Measurements from ENCODE around the gene ANK3. TPM values are rescaled to one million over a fixed set of nuclear protein-coding genes. Genes with fewer than 3 reads are reported as not detected.
A peak's percentile ranks its signal among the peaks of the same experiment; 100 is the strongest.

Gene ANK3
- polyA plus RNA-seq, 3 donors: not detected

DNA sequence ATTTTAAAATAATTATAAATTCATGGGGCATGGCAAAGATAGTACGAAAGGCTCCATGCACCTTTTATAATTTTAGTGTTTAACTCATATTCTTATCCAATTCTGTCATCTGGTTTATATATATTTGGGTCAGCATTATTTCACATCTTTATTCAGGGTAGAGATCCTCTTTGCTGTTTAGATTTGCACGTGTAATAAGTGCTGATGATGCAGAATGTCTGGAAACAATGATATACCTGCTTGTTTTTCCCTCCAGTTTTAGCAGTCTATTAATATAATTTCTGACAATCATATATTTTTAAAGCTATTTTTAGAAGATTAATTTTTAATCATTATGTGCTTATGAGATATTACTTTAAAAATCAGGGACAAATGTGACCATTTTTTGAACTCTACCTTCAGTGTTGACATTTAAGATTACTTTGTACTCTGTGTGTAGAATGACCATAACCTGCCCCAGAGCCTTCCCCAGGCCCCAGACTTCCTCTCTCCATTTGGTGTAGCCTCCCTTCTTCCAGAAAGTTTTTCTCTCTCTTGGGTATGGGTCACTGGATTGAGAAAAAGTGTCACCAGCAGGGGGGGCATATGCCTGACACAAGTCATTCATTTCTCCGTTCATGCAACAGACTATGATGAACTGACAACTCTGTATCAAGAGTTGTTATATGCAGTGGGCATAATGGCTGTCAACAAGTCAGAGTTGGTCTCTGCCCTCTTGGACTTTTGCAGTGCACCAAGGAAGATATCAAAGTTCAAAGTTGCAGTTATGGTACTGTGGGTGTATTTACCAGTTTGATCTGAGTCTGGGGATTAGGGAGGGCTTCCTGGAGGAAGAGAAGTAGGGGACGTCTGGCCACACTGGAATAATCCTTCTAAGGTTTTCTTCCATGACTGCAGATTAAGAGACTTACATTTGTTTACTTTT, 290.7 kb downstream of the ANK3 start:
- Histone ChIP-seq H3K4me3 (replicated peaks in 1 of 3; ENCODE audit: low read depth in 2 of 3, low read length in 3 of 3) (no peak overlapping the region), H3K4me2 (replicated peaks; ENCODE audit: extremely low read depth, low read length, poor library complexity, severe bottlenecking) (no peak overlapping the region), H3K79me2 (ENCODE audit: insufficient read depth, low read length) (no peaks in the 10 kb centered on the region), H3K9ac (ENCODE audit: insufficient read depth, low read length, poor library complexity, severe bottlenecking) (no peak overlapping the region), H2AFZ (ENCODE audit: insufficient read depth, low read depth, low read length, poor library complexity, severe bottlenecking) (peak overlapping the region; percentile 17), H3K9me3 (replicated peaks in 1 of 2; ENCODE audit: control insufficient read depth in 1 of 2, insufficient read depth in 1 of 2, low read length in 2 of 2) (no peaks in the 10 kb centered on the region), H3K27me3 (ENCODE audit: control insufficient read depth in 2 of 2, insufficient read depth in 2 of 2, low read length in 2 of 2) (no peaks in the 10 kb centered on the region), H3K36me3 (replicated peaks in 1 of 2; ENCODE audit: control insufficient read depth in 1 of 2, insufficient read depth in 2 of 2, low read length in 2 of 2) (no peaks in the 10 kb centered on the region), H3K27ac (ENCODE audit: low read depth in 1 of 2, low read length in 2 of 2) (no peak overlapping the region), H3K4me1 (ENCODE audit: control insufficient read depth in 1 of 2, insufficient read depth in 2 of 2, low read length in 2 of 2) (no peaks in the 10 kb centered on the region), H4K20me1 (ENCODE audit: insufficient read depth, low read length) (no peaks in the 10 kb centered on the region)
- intact Hi-C loops (cut with micrococcal nuclease): loop anchor here (10.0 kb wide), 2 partner anchors 336 to 546 kb away; no protein-coding TSS in a partner anchor
- peaks cover 0 to 2% (median 0%) of the 10 kb centered on the region in 3 donors for H3K27me3 Mint-ChIP-seq (ENCODE audit: low read depth in 3 of 3)
- no peak overlapping the region for H3K27ac Mint-ChIP-seq
- no peaks in the 10 kb centered on the region for H3K36me3 Mint-ChIP-seq
- no peaks in the 10 kb centered on the region for H3K9me3 Mint-ChIP-seq
- H3K4me1 Mint-ChIP-seq: no peaks in the 10 kb centered on the region
- TF ChIP-seq, protein P1, sequence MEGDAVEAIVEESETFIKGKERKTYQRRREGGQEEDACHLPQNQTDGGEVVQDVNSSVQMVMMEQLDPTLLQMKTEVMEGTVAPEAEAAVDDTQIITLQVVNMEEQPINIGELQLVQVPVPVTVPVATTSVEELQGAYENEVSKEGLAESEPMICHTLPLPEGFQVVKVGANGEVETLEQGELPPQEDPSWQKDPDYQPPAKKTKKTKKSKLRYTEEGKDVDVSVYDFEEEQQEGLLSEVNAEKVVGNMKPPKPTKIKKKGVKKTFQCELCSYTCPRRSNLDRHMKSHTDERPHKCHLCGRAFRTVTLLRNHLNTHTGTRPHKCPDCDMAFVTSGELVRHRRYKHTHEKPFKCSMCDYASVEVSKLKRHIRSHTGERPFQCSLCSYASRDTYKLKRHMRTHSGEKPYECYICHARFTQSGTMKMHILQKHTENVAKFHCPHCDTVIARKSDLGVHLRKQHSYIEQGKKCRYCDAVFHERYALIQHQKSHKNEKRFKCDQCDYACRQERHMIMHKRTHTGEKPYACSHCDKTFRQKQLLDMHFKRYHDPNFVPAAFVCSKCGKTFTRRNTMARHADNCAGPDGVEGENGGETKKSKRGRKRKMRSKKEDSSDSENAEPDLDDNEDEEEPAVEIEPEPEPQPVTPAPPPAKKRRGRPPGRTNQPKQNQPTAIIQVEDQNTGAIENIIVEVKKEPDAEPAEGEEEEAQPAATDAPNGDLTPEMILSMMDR (IDR thresholded peaks at IDR 0.05): no peak
- DNase-seq: no peak
- H3K4me3 Mint-ChIP-seq: no peak overlapping the region
- WGBS (ENCODE audit: insufficient coverage): 70% methylated on average over 1 of the region's 4 CpGs

DNA sequence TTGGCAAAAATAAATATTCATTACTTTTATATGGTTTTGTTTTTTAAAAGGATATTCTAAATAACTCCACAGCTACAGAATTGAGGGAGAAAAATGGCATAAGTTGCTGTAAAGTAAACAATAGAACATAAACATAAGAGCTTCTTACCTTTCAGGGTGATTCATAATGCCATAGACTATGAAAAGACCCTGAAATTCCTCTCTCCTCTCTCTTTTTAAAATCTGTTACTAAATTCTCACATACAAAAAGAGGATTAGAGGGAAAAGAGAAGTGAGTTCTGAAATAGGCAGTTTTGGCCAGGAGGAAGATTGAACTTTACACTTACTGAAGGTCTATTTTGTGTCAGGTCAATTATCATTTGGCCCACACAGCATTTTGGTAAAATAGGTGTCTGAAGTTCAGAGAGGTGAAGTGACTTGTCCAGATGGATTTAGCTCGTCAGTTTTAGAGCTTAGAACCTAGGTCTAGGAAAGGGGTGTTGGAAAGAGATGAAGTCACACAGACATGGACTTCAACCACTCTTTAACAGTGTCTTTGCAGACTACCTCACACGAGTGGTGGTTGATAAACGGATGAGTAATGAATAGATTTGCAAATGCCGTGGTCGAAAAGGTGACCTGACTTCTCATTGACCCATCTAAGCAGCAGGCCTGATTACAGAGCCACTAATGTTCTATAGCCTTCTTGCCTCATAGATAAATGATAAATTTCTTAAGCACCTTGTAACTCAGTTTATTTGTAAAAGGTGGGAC, 292.7 kb downstream of the ANK3 start:
- H3K4me1 ChIP-seq (ENCODE audit: control insufficient read depth in 1 of 2, insufficient read depth in 2 of 2, low read length in 2 of 2): no peaks in the 10 kb centered on the region
- Mint-ChIP-seq H3K4me3 (no peak overlapping the region), H3K9me3 (no peaks in the 10 kb centered on the region), H3K4me1 (no peaks in the 10 kb centered on the region), H3K27me3 (ENCODE audit: low read depth in 3 of 3) (peaks cover 0 to 2% (median 0%) of the 10 kb centered on the region in 3 donors), H3K36me3 (no peaks in the 10 kb centered on the region), H3K27ac (no peak overlapping the region)
- H3K4me2 ChIP-seq (replicated peaks; ENCODE audit: extremely low read depth, low read length, poor library complexity, severe bottlenecking): no peak overlapping the region
- no peak overlapping the region for H3K9ac ChIP-seq (ENCODE audit: insufficient read depth, low read length, poor library complexity, severe bottlenecking)
- H3K27me3 ChIP-seq (ENCODE audit: control insufficient read depth in 2 of 2, insufficient read depth in 2 of 2, low read length in 2 of 2): no peaks in the 10 kb centered on the region
- no peaks in the 10 kb centered on the region for H3K36me3 ChIP-seq (replicated peaks in 1 of 2; ENCODE audit: control insufficient read depth in 1 of 2, insufficient read depth in 2 of 2, low read length in 2 of 2)
- WGBS (ENCODE audit: insufficient coverage): no CpG with 5 or more reads among the region's 5 CpGs
- H3K27ac ChIP-seq (ENCODE audit: low read depth in 1 of 2, low read length in 2 of 2): no peak overlapping the region
- H4K20me1 ChIP-seq (ENCODE audit: insufficient read depth, low read length): no peaks in the 10 kb centered on the region
- no peak overlapping the region for H2AFZ ChIP-seq (ENCODE audit: insufficient read depth, low read depth, low read length, poor library complexity, severe bottlenecking)
- DNase-seq: no peak
- TF ChIP-seq, protein P1 (IDR thresholded peaks at IDR 0.05): no peak
- intact Hi-C loops (cut with micrococcal nuclease): loop anchor here (10.0 kb wide), 2 partner anchors 338 to 548 kb away; no protein-coding TSS in a partner anchor
- H3K79me2 ChIP-seq (ENCODE audit: insufficient read depth, low read length): no peaks in the 10 kb centered on the region
- H3K9me3 ChIP-seq (replicated peaks in 1 of 2; ENCODE audit: control insufficient read depth in 1 of 2, insufficient read depth in 1 of 2, low read length in 2 of 2): no peaks in the 10 kb centered on the region
- H3K4me3 ChIP-seq (replicated peaks in 1 of 3; ENCODE audit: low read depth in 2 of 3, low read length in 3 of 3): no peak overlapping the region

All from CD14-positive monocyte (primary cell).